ENCODE measurements around the gene LANCL3.

- TF ChIP-seq CTCF (tag by site-specific recombination; IDR thresholded peaks at IDR 0.05): no peak
- no peak for TF ChIP-seq ZNF223 (tag by site-specific recombination; IDR thresholded peaks at IDR 0.05)
- no peak for TF ChIP-seq ZSCAN23 (tag by site-specific recombination; IDR thresholded peaks at IDR 0.05)
- TF ChIP-seq SETDB1 (IDR thresholded peaks at IDR 0.05; ENCODE audit: insufficient read length, low read length): no peak
- no peak for TF ChIP-seq ZNF121 (tag by site-specific recombination; IDR thresholded peaks at IDR 0.05)
- TF ChIP-seq ZFP3 (tag by site-specific recombination; IDR thresholded peaks at IDR 0.05; ENCODE audit: low read depth): no peak
- TF ChIP-seq ZNF24 (tag by site-specific recombination; IDR thresholded peaks at IDR 0.05): no peak
Observed at GRCh38 chrX:37638047-37638446, 66.6 kb downstream of the LANCL3 start.

All from HEK293 (cell line).